NB4 (cell line): Measurements from ENCODE around the gene ZBTB42.

Experiments used
- CTCF ChIP-seq: IDR thresholded peaks from one replicate; pipeline ENCODE4 v1.5.1; 2012; ENCODE audit warnings: low read depth, low read length
- MYC ChIP-seq: IDR thresholded peaks from 2 replicates; pipeline ENCODE4 v1.6.1; 2011; ENCODE audit warnings: low read depth, low read length
- POLR2A ChIP-seq: IDR thresholded peaks from 2 replicates; pipeline ENCODE4 v1.6.1; 2011; ENCODE audit warnings: mild to moderate bottlenecking; ENCODE audit not compliant: insufficient read length; ENCODE audit errors: extremely low read depth

DNA sequence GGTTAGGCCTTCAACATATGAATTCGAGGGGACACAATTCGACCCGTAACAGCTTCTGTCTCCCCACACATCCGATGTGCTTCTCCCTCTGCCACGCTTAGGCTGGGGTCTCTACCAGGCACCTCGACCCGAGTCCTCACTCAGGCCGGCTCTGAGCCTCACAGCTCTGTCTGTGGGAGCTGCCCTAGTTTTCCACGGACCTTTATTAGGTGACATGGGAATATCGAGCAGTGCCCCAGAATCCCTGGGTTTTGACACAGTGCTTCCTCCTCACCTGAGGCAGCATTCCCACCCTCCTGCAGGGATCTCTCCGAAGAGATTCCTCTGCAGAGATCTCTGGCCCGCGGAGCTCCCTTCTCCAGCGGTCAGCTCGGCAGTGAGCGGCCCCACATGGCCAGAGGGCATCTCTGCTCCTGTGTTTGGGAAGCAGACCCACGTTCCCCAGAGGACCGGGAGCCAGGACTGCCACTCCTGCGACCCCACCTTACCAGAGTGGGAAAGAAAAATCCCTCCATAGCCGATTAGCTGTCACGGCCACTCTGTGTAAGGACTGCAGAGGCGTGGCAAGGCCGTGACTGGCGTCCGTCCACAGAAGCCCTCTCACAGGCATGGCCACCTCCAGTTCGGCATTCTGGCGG is 21.2 kb downstream of the ZBTB42 start:
- TF ChIP-seq CTCF (no peak), MYC (no peak), POLR2A (no peak)
